ENCODE data around the gene PLAGL2.

DNA sequence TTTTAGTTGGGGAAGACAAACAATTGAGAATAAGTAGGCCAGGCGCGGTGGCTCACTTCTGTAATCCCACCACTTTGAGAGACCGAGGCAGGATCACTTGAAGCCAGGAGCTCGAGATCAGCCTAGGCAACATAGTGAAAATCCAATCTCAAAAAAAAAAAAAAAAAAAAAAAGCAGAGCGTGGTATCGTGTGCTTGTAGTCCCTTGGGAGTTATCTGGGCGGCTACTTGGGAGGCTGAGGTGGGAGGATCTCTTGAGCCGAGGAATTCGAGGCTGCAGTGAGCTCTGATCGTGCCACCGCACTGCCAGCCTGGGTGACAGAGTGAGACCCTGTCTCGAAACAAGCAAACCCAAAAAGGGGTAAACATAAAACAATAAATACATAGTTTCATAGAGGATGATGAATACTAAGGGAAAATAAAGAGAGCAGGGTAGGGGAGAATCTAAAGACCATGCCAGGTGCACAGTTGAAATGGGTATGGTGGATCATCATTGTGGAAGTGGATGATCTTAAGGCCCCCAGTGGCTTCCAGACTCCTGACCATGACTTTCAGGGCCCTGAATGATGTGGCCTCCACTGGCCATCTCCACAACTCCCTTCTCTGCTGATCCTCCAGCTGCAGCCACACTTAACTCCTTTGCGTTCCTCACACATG is 1.1 kb upstream of the PLAGL2 start:
- TF ChIP-seq, protein P1, sequence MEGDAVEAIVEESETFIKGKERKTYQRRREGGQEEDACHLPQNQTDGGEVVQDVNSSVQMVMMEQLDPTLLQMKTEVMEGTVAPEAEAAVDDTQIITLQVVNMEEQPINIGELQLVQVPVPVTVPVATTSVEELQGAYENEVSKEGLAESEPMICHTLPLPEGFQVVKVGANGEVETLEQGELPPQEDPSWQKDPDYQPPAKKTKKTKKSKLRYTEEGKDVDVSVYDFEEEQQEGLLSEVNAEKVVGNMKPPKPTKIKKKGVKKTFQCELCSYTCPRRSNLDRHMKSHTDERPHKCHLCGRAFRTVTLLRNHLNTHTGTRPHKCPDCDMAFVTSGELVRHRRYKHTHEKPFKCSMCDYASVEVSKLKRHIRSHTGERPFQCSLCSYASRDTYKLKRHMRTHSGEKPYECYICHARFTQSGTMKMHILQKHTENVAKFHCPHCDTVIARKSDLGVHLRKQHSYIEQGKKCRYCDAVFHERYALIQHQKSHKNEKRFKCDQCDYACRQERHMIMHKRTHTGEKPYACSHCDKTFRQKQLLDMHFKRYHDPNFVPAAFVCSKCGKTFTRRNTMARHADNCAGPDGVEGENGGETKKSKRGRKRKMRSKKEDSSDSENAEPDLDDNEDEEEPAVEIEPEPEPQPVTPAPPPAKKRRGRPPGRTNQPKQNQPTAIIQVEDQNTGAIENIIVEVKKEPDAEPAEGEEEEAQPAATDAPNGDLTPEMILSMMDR (IDR thresholded peaks at IDR 0.05), result no peak
- no peak for TF ChIP-seq ZFX (IDR thresholded peaks at IDR 0.05; ENCODE audit: borderline replicate concordance)

All from 22Rv1 (cell line).